NCI-H345 (cell line): Measurements from ENCODE around the gene GPR173.

ENCODE experiments used
- DNase-seq: peaks from one replicate; lab custom pipeline; 2025; lab: John Stamatoyannopoulos, UW

Gene GPR173, protein sequence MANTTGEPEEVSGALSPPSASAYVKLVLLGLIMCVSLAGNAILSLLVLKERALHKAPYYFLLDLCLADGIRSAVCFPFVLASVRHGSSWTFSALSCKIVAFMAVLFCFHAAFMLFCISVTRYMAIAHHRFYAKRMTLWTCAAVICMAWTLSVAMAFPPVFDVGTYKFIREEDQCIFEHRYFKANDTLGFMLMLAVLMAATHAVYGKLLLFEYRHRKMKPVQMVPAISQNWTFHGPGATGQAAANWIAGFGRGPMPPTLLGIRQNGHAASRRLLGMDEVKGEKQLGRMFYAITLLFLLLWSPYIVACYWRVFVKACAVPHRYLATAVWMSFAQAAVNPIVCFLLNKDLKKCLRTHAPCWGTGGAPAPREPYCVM

DNA sequence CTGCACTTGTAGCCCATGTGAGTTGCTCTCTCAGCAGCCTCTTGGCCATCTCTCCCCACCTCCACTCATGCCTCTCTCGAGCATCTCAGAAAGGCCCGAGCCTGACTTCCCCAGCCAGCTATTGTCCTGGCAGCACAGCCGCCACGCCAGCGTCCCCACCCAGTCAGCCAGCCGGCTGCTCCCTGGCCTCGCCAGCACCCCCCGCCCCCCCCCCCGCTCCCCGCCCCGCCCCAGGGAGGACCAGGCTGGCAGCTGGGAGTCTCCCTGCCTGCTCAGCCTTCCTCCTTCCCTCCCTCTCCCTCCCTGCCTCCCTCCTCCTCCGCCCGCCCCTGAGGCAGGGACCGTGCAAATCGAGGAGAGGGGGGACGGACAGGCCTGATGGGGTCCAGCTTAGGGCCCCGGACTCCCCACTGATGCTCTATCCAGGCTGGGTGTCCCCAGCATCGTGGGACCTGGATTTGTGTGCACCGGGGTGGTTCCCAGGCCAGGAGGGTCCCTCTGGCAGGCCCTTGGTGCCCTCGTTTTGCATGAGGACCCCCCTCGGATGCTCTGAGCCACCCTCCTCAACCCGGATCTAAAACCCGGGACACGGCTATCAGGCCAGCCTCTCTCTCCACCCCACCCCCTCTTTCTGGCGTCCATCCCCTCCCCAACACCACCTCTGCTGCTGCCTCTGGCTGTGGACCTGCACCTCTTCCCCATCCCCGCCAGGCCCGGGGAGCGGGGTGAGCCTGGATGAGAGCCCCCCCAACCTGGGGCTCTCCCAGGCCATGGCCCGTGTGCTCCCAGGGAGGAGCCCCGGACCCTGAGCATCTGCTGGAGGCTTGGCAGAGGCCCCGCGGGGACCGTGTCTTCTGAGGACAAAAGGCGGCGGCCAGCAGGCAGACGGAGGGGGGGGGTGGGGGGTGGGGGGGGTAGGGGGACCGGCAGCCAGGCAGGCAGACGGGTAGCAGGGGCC, at the start of gene GPR173:
Gene GPR173, plus strand, starts transcription at position 621 of the 958 bp plus-strand sequence. CDS start 27,833 bp downstream, outside the sequence.
- DNase-seq: peak; percentile 53

DNA sequence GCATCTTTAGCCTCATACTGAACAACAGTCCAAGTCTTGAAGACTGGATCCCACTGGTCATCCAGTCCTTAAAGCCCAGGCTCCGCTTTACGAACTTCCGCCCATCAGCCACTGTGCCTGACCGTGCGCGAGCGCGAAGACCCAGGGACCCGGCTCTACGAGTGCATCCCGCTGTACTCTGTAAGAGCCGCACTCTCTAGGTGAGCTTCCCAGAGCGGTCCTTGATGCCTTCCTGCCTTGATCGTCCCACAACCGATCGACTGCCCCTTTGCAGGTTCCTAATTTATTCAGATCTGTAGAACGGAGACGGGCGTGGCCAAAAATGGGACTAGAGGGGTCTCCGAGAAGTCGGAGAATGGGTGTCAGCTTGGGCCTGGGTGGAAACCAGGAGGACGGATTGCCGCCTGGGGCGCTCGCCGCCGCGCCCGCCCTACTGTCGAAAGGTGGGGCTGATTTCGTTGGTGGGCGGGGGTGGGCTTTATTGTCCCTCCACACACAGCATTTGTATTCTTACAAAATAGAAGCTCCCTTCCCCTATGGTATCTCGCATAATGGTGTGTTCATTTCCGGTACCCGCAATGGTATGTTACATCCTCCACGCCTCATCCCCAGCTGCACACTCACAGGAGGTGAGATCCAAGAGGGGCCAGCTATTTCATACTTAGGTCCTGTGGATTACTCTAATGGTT, 48.0 kb upstream of the GPR173 start:
- no peak for DNase-seq

DNA sequence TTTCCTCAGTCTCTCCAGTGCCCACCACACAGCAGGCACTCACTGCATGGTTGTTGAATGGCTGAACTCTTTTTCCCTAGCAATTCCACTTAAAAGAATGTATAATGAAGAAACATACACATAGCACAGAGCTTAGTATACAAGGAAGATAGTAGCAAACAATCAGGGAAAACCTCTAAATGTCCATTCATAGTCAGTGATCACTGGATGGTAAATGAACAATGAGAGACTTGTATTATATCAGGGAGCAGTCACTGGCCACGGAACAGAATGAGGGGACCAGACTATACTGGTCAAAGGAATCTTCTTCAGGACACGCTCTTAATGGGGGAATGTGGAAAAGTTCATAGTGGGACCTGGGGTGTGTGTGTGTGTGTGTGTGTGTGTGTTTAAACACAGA, 46.6 kb upstream of the GPR173 start:
- no peak for DNase-seq

DNA sequence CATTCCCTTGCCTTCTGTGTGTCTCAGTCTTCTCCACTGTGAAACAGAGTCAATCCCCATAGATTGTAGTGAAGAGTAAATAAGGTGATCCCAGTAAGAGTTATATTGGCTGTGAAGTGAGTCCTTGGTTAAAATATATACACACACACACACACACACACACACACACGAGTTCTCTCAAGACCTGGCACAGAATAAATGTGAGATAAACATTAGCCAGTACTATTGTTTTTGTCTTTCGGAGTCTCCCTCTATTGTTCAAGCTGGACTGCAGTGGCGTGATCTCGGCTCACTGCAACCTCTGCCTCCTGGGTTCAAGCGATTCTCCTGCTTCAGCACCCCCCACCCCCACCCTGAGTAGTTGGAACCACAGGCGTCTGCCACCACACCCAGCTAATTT, 45.5 kb upstream of the GPR173 start:
- no peak for DNase-seq

DNA sequence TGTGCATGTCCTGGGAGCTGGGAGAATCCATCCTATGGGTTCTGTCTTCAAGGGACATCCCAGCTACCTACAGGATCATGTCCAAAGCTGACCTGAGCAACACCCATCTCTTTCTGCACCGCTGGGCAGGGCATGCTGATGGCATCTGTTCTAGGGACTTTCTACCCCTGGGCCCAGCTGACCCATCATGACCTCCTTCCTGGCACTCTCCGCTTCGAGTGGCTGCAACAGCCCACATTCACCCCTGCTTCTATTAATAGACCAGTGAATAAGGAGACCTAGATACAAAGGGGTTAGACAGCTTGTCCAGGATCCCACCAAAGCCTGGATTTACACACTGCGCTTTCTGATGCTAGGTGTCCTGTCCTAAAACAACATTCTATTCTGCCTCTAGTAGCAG, 44.6 kb upstream of the GPR173 start:
- DNase-seq: no peak

DNA sequence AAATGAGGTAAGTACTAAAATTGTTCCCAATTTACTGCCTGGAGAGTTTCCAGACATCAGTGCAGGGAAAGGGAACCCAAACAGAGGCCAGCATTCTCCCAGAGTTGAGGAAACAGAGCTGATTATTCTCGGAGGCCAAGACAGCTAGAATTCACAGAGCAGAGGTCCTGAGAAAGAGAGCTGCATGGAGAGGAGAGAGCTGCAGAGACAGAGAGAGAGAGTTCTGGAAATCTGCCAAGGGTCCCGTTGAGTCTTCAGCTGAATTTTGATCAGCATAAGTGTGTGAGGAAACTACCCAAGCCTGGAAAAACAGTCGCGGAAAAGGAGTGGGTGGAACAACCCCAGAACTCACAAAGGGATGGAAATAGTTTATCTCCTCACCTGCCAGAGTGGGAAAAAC, 43.8 kb upstream of the GPR173 start:
- no peak for DNase-seq

DNA sequence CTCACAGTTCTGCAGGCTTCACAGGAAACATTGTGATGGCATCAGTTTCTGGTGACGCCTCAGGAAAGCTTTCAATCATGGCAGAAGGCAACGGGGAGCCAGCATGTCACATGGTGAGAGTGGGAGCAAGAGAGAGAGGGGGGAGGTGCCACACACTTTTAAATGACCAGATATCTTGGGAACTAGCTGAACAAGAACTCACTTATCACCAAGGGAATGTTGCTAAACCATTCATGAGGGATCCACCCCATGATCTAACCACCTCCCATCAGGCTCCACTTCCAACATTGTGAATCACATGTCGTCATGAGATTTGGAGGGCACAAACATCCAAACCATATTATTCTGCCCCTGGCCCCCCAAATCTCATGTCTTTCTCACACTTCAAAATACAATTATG, 43.3 kb upstream of the GPR173 start:
- no peak for DNase-seq

DNA sequence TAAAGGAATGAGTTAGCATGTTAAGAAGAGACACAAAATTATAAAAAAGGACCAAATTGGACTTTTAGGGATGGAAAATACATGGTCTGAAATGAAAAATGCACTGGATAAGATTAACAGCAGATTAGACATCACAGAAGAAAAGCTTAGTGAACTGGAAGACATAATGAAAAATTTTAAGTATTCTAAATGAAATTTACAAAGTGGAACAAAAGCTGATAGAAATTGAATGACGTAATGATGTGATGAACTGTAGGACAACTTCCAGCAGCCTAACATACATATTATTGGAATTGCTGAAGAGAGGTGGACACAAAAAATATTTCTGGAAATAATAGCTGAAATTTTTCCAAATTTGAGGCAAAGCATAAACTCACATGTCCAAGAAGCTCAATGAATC, 39.6 kb upstream of the GPR173 start:
- DNase-seq: no peak

DNA sequence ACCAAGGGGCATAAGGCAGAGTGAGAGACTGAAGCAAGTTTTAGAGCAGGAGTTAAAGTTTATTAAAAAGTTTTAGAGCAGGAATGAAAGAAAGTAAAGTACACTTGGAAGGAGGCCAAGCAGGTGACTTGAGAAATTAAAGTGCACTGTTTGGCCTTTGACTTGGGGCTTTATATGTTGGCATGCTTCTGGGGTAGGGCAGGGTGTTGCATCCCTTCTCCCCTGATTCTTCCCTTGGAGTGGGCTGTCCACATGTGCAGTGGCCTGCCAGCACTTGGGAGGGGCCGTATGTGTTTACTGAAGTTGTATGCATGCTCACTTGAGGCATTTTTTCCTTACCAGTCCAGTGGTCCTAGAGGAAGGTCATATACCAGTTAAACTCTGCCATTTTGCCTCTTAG, 35.3 kb upstream of the GPR173 start:
- no peak for DNase-seq

DNA sequence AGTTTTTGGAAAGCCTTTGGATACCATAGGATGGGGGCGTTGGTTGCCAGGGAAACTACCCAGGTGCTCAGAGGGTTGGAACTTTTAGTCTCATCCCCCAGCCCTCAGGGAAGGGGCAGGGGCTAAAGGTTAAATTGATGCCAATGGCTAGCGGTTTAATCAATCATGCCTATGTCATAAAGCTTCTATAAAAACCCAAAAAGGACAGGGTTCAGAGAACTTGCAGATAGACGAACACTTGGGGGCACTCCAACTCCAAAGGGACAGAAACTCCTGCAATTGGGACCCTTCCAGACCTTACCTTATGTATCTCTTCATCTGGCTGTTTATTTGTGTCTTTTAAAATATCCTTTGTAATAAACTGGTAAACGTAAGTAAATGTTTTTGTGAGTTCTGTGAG, 30.0 kb upstream of the GPR173 start:
- no peak for DNase-seq

DNA sequence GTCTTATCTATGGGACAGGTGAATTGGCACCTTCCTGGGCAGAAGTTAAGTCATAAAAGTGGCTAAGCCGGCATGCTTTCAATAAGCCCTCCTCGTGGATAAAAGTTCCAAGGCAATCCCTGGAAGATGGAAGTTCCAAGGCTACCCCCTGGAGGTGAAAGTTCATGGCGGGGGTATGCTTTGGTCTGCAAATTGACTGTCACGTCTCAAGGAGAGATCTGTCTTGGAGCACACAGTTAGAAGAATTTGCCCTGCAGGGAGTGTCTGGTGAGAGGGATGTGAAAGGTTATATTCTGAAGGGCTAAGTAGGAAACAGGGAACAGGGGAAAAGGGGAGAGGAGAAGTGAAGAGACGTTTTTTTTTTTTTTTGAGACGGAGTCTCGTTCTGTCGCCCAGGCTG, 26.2 kb upstream of the GPR173 start:
- no peak for DNase-seq

DNA sequence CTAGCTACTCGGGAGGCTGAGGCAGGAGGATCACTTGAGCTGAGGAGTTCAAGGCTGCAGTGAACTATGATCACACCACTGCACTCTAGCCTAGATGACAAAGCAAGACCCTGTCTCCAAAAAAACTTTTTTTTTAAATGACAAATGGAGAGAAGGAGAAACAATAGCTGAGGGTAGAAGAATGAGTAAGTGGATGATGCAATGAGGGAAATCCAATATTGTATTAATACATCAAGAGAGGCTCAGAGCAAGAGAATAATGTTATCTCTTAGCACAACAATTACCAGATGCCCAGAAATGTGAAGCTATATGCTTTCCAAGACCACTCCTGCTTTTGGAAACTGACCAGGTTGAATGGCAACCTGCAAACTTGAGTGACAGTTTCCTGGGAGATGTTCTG, 19.9 kb upstream of the GPR173 start:
- DNase-seq: no peak

DNA sequence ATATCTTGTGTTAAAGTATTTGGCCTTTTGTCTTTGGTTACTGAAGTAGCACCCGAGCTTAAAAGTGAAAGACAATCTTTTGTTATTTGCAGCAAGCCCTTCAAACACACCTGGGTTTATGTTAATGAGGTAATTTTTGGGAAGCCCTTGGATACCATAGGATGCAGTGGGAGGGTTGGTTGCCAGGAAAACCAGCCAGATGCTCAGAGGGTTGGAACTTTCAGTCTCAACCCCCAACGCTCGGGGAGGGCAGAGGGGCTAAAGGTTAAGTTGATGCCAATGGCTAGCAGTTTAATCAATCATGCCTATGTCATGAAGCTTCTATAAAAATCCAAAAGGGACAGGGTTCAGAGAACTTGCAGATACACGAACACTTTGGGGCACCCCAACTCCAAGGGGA, 17.2 kb upstream of the GPR173 start:
- DNase-seq: no peak

DNA sequence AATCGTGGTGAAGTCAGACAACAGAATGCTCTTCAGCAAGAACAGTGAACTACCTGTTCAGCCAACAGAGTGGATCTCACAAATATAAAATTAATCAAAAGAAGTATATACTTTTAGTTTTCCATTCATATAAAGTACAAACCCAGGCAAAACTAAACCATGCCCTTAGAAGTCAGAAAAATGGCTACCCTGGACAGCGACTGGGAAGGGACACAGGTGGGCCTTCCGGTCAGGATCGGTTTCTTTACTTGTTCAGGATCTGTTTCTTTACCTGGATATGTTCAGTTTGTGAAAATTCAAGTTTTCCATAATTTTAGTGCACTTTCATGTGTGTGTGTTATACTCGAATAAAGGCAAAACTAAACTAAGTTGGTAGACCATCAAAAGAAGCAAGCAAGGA, 12.4 kb upstream of the GPR173 start:
- DNase-seq: no peak

DNA sequence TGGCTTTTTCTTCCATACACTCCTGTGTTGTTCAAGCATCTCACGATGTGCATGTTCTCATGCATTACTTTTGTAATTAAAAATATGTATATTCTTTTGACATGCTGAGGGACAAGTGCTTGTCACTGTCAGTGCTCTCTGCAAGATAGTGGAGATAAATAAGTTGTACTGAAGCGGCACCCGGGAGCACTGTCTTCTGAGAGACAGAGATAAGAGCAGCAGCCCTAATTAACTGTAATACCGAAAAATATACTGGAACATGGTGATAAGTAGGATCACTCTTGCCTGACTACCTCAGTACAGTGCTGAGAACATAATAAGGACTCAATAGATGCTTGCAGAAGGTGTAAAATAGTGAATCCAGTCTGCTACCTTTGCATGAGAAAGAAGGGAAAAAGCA, 9.4 kb upstream of the GPR173 start:
- DNase-seq: no peak

DNA sequence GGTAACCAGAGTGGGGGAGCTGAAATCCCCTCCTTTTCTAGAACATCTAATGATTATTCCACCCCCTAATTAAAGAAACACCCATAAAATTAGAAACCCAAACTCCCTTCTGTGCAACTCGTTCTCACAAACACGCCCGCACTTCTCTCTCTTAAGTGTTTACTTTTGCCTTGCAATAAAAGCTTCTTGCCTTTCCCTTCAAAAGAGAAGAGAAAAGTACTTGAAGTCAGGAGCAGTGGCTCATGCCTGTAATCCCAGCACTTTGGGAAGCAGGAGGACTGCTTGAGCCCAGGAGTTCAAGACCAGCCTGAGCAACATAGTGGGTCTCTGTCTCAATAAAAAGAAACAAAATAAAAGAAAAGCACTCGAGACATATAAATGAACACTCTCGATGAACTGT, 3.6 kb upstream of the GPR173 start:
- DNase-seq: peak; percentile 26

DNA sequence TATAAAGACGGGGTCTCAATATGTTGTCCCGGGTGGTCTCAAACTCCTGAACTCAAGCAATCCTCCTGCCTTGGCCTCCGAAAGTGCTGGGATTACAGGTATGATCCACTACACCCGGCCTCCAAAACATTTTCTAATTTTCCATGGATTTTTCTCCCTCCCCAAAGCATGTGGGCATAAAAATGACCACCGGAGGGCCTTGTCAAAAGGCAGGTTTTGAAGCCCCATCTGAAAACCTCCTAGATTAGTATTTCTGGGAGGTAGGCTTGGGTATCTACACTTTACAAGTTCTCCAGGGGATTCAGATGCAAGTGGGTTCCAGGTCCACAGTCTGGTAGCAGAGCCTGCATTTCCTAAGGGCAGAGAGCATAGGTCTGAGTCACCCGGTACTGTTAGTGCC, 1.4 kb upstream of the GPR173 start:
- peak; percentile 9 for DNase-seq

DNA sequence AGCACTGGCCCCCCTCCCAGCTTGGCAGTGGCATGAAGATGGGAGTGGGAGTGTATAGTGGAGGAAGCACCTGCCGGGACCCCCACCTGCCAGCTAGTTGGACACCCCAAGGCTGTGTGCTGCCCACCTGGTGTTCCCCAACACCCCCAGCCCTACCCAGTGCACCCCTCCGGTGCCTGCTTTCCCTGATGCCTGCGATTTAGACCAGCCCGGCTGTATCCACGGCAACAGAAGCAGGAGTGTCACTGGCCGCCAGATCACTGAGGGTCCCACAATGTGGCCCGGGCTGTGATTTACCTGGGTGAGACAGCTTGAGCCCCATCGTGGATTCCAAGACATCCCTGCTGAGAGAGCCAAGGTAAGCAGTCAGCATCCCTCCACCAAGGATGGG, 533 bp downstream of the GPR173 start:
- DNase-seq: no peak

DNA sequence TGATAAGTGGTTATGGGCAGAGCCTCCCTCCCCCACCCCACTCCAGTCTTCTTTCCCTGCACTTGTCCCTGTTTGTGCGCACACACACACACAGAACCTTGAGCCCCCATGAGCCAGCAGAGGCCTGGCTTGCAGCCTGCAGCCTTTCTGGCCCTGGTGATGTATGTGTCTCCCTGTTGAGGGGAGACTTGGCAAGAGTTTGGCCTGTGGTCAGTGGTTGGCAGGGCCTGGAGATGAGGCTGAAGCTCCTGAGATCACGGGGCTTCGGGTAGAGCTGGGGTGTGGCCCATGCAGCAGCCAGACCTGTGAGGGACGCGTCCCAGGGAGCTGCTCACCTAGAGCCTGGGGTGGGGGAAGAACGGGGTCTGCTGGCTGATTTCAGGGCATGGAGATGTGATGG, 2.3 kb downstream of the GPR173 start:
- no peak for DNase-seq

DNA sequence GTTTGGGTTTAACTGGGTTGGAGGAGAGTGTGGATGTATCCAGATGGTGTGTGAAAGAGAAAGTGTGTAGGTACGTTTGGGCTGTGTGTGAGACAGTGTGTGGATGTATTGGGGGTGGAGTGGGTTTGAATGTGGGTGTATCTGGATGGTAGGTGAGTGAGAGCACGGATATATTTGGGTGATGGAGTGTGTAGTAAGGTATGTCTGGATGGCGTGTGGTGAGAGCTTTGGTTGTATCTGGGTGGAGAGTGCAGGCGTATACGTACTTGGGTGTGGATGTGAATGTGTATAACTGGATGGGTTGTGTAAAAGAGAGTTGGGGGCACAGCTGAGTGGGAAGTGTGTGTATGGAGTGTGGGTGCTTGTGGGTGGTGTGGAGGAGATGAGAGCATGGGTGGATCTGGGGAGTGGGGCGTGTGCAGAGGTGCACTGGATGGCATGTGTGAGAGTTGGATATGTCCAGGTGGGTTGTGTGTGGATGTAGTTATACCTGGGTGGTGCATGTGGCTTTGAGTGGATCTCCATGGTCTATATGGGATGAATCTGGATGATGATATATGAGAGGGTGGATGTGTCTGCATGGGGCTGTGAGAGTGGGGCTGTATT, 6.8 kb downstream of the GPR173 start:
- DNase-seq: no peak

DNA sequence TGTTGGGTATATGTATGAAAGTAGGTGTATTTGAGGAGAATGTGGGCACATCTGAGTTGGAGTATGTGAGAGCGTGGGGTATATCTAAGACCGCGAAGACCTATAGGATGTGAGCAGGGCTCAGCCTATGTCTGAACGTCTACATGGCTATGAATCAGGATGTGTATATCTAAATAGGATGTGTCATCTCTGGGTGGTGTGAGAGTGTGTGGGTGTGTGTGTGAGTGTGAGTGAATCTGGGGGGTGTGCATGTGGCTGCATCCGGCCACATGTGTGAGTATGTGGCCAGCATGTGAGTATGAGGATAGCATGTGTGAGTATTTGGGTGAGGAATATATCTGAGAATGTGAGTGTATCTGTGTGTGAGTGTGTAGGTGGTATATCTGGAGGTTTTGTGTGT, 7.7 kb downstream of the GPR173 start:
- no peak for DNase-seq

DNA sequence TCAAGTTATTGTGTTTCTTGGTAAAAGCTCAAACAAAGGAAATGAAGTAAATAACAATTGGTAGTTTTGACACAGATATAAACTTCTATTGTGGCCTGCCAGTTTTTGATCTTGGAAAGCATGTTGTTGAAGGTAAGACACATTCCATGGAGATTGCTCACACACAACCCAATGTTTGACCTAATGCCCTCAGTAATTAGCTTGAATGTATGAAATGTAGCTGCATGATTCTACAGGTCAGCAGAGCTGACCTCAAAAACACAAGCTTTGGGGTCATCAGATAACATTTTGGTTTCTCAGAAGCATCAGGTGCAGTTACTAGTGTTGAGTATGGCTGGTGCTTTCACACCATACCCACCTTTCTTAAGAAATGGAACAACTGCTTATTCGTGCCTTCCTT, 16.5 kb downstream of the GPR173 start:
- no peak for DNase-seq
